ENCODE results near the gene PARD3B. TPM values are rescaled to one million over a fixed set of nuclear protein-coding genes. Genes with fewer than 3 reads are reported as not detected.
A peak's percentile ranks its signal among the peaks of the same experiment; 100 is the strongest.

The PARD3B gene
- total and polyA plus RNA-seq, 8 donors, result 18.5 to 24.6 (median 21.1) TPM

- peak; percentile 19 for ATAC-seq
- H3K36me3 ChIP-seq, result no peaks in the 10 kb centered on the region
- no peaks in the 10 kb centered on the region for H3K9me3 ChIP-seq
- intact Hi-C loops (cut with DNase I), result loop anchor here in 1 of 2 donors (5.0 kb wide), 1 partner anchor 366 kb away; no protein-coding TSS in a partner anchor
- DNase-seq, result no peak
- H3K4me1 ChIP-seq, result peaks cover 0 to 8% of the 10 kb centered on the region in 2 donors
- no peaks in the 10 kb centered on the region for H3K27me3 ChIP-seq
- no peak for TF ChIP-seq CTCF (IDR thresholded peaks at IDR 0.05)
- no peak overlapping the region for H3K4me3 ChIP-seq
- no peak overlapping the region for H3K27ac ChIP-seq
Observed at GRCh38 chr2:204693262-204693661, 148.0 kb downstream of the PARD3B start.

- intact Hi-C loops (cut with DNase I), result no loop called here
- Histone ChIP-seq H3K27ac (no peak overlapping the region), H3K36me3 (no peaks in the 10 kb centered on the region), H3K4me3 (no peak overlapping the region), H3K27me3 (no peaks in the 10 kb centered on the region), H3K4me1 (peaks cover 0 to 8% of the 10 kb centered on the region in 2 donors), H3K9me3 (no peaks in the 10 kb centered on the region)
- no peak for TF ChIP-seq CTCF (IDR thresholded peaks at IDR 0.05)
- DNase-seq (no peak), ATAC-seq (peak; percentile 49)
Observed at GRCh38 chr2:204695506-204695905, 150.2 kb downstream of the PARD3B start.

GRCh38 chr2:204696124-204696523, 150.8 kb downstream of the PARD3B start:
- Histone ChIP-seq H3K27me3 (no peaks in the 10 kb centered on the region), H3K9me3 (no peaks in the 10 kb centered on the region), H3K27ac (no peak overlapping the region), H3K4me1 (peaks cover 0 to 8% of the 10 kb centered on the region in 2 donors), H3K4me3 (no peak overlapping the region), H3K36me3 (no peaks in the 10 kb centered on the region)
- no peak for ATAC-seq
- intact Hi-C loops (cut with DNase I), result no loop called here
- no peak for TF ChIP-seq CTCF (IDR thresholded peaks at IDR 0.05)
- no peak for DNase-seq

GRCh38 chr2:204705243-204705932, 160.1 kb downstream of the PARD3B start:
- Histone ChIP-seq H3K4me1 (peaks cover 4% of the 10 kb centered on the region in 2 donors), H3K27ac (no peak overlapping the region), H3K9me3 (no peaks in the 10 kb centered on the region), H3K36me3 (no peaks in the 10 kb centered on the region), H3K27me3 (no peaks in the 10 kb centered on the region), H3K4me3 (no peak overlapping the region)
- DNase-seq, result no peak
- no peak for TF ChIP-seq CTCF (IDR thresholded peaks at IDR 0.05)
- peak; percentile 95 for ATAC-seq
- intact Hi-C loops (cut with DNase I), result no loop called here

- Histone ChIP-seq H3K4me3 (no peak overlapping the region), H3K27ac (no peak overlapping the region), H3K36me3 (no peaks in the 10 kb centered on the region), H3K4me1 (peaks cover 4% of the 10 kb centered on the region in 2 donors), H3K27me3 (no peaks in the 10 kb centered on the region), H3K9me3 (no peaks in the 10 kb centered on the region)
- DNase-seq (peak in 2 of 4 donors; percentile 22 to 32), ATAC-seq (no peak)
- intact Hi-C loops (cut with DNase I), result no loop called here
- TF ChIP-seq CTCF (IDR thresholded peaks at IDR 0.05), result no peak
Observed at GRCh38 chr2:204706939-204707338, 161.7 kb downstream of the PARD3B start.
